ENCODE results near the gene GTPBP4. TPM values are rescaled to one million over a fixed set of nuclear protein-coding genes. Genes with fewer than 3 reads are reported as not detected.

The GTPBP4 gene
- total RNA-seq, 1 donor from 2014 or later: 53.4 TPM

Other genes starting within 250 kb of the GTPBP4 start
- 33.1 and 37.8 TPM in 2 replicates for gene LARP4B, start 56.7 kb upstream of the GTPBP4 start, total RNA-seq (ENCODE audit: low replicate concordance)
- gene IDI2, start 37.4 kb downstream of the GTPBP4 start, total RNA-seq (ENCODE audit: low replicate concordance): not detected in 2 replicates
- gene IDI1, start 60.7 kb downstream of the GTPBP4 start, total RNA-seq (ENCODE audit: low replicate concordance): 117 and 168 TPM in 2 replicates
- 11.6 and 14.7 TPM in 2 replicates for gene WDR37, start 68.0 kb downstream of the GTPBP4 start, total RNA-seq (ENCODE audit: low replicate concordance)

All from neural progenitor cell (in vitro differentiated cells).